Panc1 (cell line): ENCODE measurements around the gene GRM3.

Experiments used
- POLR2AphosphoS5 ChIP-seq: IDR thresholded peaks from 2 replicates; pipeline ENCODE4 v1.6.1; 2012; ENCODE audit warnings: mild to moderate bottlenecking, low read depth, low read length, moderate library complexity
- TF ChIP-seq, protein P1 (sequence below): fragments of 450-650 bp; IDR thresholded peaks from 2 replicates; pipeline ENCODE4 v1.5.1; 2017; ENCODE audit warnings: mild to moderate bottlenecking

- TF ChIP-seq, protein P1, sequence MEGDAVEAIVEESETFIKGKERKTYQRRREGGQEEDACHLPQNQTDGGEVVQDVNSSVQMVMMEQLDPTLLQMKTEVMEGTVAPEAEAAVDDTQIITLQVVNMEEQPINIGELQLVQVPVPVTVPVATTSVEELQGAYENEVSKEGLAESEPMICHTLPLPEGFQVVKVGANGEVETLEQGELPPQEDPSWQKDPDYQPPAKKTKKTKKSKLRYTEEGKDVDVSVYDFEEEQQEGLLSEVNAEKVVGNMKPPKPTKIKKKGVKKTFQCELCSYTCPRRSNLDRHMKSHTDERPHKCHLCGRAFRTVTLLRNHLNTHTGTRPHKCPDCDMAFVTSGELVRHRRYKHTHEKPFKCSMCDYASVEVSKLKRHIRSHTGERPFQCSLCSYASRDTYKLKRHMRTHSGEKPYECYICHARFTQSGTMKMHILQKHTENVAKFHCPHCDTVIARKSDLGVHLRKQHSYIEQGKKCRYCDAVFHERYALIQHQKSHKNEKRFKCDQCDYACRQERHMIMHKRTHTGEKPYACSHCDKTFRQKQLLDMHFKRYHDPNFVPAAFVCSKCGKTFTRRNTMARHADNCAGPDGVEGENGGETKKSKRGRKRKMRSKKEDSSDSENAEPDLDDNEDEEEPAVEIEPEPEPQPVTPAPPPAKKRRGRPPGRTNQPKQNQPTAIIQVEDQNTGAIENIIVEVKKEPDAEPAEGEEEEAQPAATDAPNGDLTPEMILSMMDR = no peak
- no peak for TF ChIP-seq POLR2AphosphoS5
These were observed 134.6 kb downstream of the GRM3 start for GRCh38 chr7:86778271-86778670.
